HG03558 (cell line): ENCODE results near the gene NENF.
"Not testable (repeated sequence)": the region's sequence is repeated elsewhere in the genome, so short reads cannot be mapped to it uniquely, and the experiment has no call there.

Source experiments
- ATAC-seq: cut with Tn5 transposase; IDR thresholded peaks from one replicate; pipeline ENCODE4 v1.9.1; 2021; ENCODE audit warnings: moderate number of reproducible peaks; ENCODE audit not compliant: unreplicated experiment; ENCODE audit errors: extremely low read depth

Gene NENF

GRCh38 chr1:212432661-212433576 is at the start of gene NENF:
TSS of gene NENF (plus strand) at chr1:212432920. CDS start at chr1:212432944, 24 bp downstream.
- peak; percentile 95 for ATAC-seq

DNA sequence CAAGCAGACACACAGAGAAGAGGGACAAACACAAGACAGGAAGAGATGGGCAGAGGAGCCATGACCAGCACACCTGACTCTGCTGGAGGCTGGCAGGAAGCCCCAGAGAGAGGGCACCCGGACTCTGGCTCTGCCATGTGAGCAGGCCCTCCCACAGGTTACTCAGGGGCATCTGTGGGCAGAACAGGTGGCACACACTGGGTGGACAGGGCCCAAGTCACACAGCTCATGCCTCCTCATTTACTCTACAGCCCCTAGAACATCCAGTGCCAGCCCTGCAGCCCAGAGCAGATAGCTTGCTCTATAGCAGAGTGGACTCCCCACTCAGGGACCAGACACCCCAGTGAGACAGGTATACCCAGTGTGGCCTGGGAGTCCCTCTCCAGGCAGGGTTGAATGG is 46.7 kb upstream of the NENF start:
- ATAC-seq: no peak

DNA sequence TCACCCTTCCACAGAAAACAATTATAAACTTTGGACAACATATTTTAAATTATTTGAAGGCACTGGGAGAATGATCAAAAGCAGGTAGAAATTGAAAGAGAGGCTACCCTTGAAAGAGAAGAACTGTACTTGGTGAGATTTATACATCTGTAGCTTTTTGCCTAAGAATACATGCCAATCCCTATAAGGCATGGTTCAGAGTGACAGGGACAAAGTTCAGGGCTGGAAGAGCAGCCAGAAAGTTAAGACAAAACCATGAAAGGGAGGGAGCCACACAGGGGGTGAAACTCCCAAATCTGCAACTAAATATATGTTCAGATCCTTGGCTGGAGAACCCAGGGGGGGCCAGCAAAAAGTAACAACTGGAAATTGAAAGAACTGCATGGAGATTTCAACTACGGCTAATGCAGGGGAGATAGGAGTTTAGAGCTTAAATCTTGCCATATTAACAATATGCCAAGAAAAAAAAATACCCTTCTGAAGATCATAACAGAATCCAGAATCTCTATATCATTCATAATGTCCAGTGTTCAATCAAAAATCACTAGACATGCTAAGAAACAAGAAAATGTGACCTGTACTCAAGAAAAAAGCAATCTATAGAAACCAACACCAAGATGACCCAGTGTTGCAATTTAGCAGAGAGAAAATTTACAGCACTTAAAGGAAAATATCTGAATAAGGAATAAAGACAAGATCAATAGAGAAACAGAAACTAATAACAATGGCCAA is 43.6 kb upstream of the NENF start:
- no peak for ATAC-seq

- not testable (repeated sequence) for ATAC-seq
Measured at GRCh38 chr1:212395678-212396437, 36.9 kb upstream of the NENF start.

- ATAC-seq: no peak
Measured at GRCh38 chr1:212396638-212397037, 36.1 kb upstream of the NENF start.

- no peak for ATAC-seq
Measured at GRCh38 chr1:212397171-212397570, 35.5 kb upstream of the NENF start.

GRCh38 chr1:212401042-212401441 is 31.7 kb upstream of the NENF start:
- no peak for ATAC-seq

GRCh38 chr1:212401838-212402582 is 30.7 kb upstream of the NENF start:
- ATAC-seq: no peak

DNA sequence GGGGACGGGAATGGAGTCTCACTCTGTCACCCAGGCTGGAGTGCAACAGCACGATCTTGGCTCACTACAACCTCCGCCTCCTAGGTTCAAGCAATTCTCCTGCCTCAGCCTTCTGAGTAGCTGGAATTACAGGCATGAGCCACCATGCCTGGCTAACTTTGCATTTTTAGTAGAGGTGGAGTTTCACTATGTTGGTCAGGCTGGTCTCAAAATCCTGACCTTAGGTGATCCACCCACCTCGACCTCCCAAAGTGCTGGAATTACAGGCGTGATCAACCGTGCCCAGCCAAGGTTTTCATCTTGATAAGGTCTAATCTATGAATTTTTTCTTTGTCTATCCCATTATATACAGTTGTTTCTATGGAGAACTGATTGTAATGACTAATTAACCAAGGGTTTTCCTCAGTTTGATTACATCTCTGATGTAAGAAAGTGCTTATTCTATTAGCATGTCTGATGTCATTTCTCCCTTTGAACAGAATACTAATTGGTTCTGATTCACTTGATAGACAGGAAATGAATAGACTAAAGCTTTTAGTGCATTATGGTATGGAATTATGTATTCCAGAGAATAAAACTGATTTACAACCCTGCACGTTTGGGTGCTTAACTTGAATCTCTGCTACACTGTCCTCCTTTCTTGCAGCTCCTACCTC is 29.9 kb upstream of the NENF start:
- no peak for ATAC-seq

- ATAC-seq: no peak
Measured at GRCh38 chr1:212410231-212410820, 22.4 kb upstream of the NENF start.

DNA sequence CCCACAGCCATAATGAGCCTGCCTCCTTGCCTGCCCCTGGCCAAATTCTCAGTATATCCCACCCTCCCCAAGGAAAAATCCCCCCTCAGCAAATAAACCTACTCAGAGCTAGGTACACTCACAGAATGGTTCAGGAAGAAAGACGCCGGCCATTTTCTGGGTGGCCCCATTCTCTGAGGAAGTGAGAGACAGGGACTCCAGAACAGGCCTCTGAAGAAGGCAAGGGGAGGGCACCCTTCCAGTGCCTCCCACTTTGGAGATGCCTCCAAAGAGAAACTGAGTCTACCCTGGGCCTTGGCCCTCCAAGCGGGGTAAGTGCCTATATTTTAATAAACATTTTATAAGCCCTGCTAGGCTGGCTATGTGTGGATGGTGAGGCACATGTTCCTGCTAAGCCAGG is 20.3 kb upstream of the NENF start:
- ATAC-seq: no peak

GRCh38 chr1:212413902-212414327 is 18.8 kb upstream of the NENF start:
- ATAC-seq: no peak

GRCh38 chr1:212414328-212415106 is 18.2 kb upstream of the NENF start, which contains the start of gene PACC1:
TSS of gene PACC1 (minus strand) at chr1:212414886. CDS start at chr1:212414757, 129 bp downstream.
- ATAC-seq: peak; percentile 99

GRCh38 chr1:212415107-212415841 is 17.4 kb upstream of the NENF start:
- ATAC-seq: no peak

- ATAC-seq: no peak
Measured at GRCh38 chr1:212421165-212421564, 11.6 kb upstream of the NENF start.

DNA sequence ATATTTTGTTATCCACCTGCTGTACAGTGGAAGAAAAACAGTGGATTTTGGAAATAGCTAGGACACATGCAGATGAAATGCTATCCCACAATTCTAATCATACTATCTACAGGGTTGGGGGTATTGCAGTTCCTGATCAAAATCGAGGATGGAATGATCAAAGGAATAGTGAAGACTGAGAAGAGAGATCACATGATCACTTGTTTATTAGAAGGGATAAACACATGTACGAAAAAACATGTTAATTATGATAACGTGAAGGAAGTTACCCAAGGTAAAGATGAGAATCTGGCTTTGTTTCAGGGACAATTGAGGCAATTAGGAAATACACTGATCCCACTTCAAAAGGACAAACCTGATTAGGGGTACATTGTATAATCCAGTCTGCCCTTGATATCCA is 8.8 kb upstream of the NENF start:
- ATAC-seq: no peak

- ATAC-seq: no peak
Measured at GRCh38 chr1:212428496-212428895, 4.2 kb upstream of the NENF start.

DNA sequence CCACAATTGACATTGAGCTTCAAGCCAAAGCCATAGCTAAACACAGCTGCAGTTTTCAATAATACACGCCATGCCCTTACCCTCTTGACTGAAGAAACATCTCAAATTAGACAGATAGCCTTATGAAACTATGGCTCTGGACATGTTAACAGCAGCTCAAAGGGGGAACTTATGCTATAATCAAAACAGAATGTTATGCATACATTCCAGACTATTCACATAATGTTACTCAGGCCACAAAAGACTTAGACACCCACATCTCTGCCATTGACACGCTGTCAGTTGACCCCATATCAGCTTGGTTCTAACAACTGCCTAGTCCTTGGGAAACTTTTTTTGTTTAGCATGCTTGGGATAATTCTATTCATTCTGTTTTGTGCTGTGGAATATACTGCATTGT is 2.3 kb upstream of the NENF start:
- ATAC-seq: no peak
